Adipocyte (in vitro differentiated cells): ENCODE results near the gene CHST11.

Experiments
- DNase-seq: peaks from one replicate; pipeline ENCODE4 v3.0.0-alpha.2; 2015; ENCODE audit warnings: low read depth
- H3K27me3 ChIP-seq: replicated peaks from 2 replicates; pipeline ENCODE4 v1.7.0; 2013; ENCODE audit warnings: mild to moderate bottlenecking, low read length, moderate library complexity; ENCODE audit not compliant: control insufficient read depth, insufficient read depth
- H3K36me3 ChIP-seq: 2 replicates; pipeline ENCODE4 v1.7.0; 2013; ENCODE audit warnings: low read length, mild to moderate bottlenecking, moderate library complexity; ENCODE audit not compliant: control insufficient read depth, insufficient read depth, severe bottlenecking
- H3K4me1 ChIP-seq: 2 replicates; pipeline ENCODE4 v1.7.0; 2013; ENCODE audit warnings: mild to moderate bottlenecking, low read length, moderate library complexity; ENCODE audit not compliant: control insufficient read depth, insufficient read depth
- H3K4me3 ChIP-seq: 2 replicates; pipeline ENCODE4 v1.7.0; 2013; ENCODE audit warnings: mild to moderate bottlenecking, low read length, moderate library complexity
- H3K9ac ChIP-seq: 2 replicates; pipeline ENCODE4 v1.7.0; 2013; ENCODE audit warnings: mild to moderate bottlenecking, low read length, moderate library complexity
- H3K9me3 ChIP-seq: 2 replicates; pipeline ENCODE4 v1.7.0; 2013; ENCODE audit warnings: mild to moderate bottlenecking, low read length, moderate library complexity; ENCODE audit not compliant: control insufficient read depth

CHST11 gene

GRCh38 chr12:104485651-104486362, 29.1 kb downstream of the CHST11 start:
- no peaks in the 10 kb centered on the region for H3K36me3 ChIP-seq
- H3K9me3 ChIP-seq = no peaks in the 10 kb centered on the region
- H3K4me1 ChIP-seq = peaks cover 15% of the 10 kb centered on the region
- no peak overlapping the region for H3K4me3 ChIP-seq
- H3K9ac ChIP-seq = no peak overlapping the region
- DNase-seq = no peak
- no peaks in the 10 kb centered on the region for H3K27me3 ChIP-seq

DNA sequence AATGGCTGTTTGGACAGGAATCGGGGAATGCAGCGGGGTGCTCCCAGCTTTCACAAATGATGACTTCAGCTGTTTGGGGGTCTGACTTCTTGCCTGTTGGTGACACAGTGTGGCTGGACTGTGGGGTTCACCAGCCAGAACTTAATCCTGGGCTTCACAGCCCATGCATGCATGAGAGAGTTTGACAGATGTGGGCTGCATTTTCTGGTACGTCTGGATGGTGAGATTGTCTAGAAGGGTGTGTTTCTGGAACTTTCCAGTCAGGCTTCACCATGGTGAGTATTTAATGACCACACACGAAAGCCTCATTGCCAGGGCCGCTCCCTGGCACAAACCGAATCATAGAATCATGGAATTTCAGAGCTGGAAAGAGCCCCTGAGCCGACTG, 29.6 kb downstream of the CHST11 start:
- no peak overlapping the region for H3K9ac ChIP-seq
- no peaks in the 10 kb centered on the region for H3K36me3 ChIP-seq
- no peaks in the 10 kb centered on the region for H3K9me3 ChIP-seq
- no peak overlapping the region for H3K4me3 ChIP-seq
- DNase-seq = no peak
- peaks cover 11% of the 10 kb centered on the region for H3K4me1 ChIP-seq
- H3K27me3 ChIP-seq = no peaks in the 10 kb centered on the region

DNA sequence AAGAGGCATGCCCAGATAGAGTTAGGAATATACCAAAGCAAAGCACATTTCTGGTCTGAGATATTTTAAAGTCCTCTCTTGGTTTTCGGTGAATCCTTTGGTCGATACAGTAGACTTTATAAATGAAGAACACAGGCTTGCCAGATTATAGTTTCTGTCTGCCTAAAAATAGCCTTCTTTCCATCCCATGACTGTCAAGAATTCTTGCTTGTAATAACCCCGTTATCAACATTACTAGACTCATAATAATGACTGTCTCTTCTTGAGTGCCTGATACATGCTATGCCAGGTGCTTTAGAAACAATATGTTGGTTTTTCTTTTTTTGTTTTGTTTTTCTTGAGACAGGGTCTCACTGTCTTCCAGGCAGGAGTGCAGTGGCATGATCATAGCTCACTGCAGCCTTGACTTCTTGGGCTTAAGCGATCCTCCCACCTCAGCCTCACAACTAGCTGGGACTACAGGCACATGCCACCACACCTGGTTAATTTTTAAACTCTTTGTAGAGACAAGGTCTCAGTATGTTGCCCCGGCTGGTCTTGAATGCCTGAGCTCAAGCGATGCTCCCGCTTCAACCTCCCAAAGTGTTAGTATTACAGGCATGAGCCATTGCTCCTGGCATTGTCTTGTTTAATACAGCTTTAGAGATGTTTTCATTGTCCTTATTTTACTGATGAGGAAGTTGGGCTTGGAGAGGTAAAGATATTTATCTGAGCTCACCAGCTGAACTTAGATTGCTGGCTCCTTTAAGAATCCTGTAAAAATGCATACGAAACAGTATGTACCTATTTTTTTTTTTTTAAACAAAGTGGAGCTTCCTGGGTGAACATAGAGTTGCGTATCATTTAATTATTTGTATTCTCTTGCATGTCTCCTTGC, 30.4 kb downstream of the CHST11 start:
- H3K9me3 ChIP-seq = no peaks in the 10 kb centered on the region
- no peaks in the 10 kb centered on the region for H3K36me3 ChIP-seq
- no peak overlapping the region for H3K9ac ChIP-seq
- no peak for DNase-seq
- H3K4me1 ChIP-seq = peaks cover 11% of the 10 kb centered on the region
- H3K4me3 ChIP-seq = no peak overlapping the region
- H3K27me3 ChIP-seq = no peaks in the 10 kb centered on the region

DNA sequence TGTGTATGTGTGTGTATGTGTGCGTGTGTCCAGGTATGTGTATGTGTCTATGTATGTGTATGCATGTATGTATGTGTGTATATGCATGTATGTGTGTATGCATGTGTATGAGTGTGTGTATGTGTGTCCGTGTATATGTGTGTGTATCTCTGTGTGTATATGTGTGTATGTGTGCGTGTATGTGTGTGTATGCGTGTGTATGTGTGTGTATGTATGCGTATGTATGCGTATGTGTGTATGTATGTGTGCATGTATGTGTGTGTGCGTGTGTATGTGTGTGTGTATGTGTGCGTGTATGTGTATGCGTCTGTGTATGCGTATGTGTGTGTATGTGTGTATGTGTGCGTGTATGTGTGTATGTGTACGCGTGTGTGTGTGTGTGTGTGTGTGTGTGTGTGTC, 31.6 kb downstream of the CHST11 start:
- Histone ChIP-seq H3K4me1 (peaks cover 11% of the 10 kb centered on the region), H3K9ac (no peak overlapping the region), H3K9me3 (no peaks in the 10 kb centered on the region), H3K27me3 (no peaks in the 10 kb centered on the region), H3K36me3 (no peaks in the 10 kb centered on the region), H3K4me3 (no peak overlapping the region)
- no peak for DNase-seq

- Histone ChIP-seq H3K9me3 (no peaks in the 10 kb centered on the region), H3K36me3 (no peaks in the 10 kb centered on the region), H3K27me3 (no peaks in the 10 kb centered on the region), H3K4me3 (no peak overlapping the region), H3K4me1 (peaks cover 22% of the 10 kb centered on the region), H3K9ac (no peak overlapping the region)
- no peak for DNase-seq
Observed at GRCh38 chr12:104490186-104490585, 33.4 kb downstream of the CHST11 start.

GRCh38 chr12:104490850-104491249, 34.1 kb downstream of the CHST11 start:
- H3K4me3 ChIP-seq = no peak overlapping the region
- peaks cover 28% of the 10 kb centered on the region for H3K4me1 ChIP-seq
- no peak overlapping the region for H3K9ac ChIP-seq
- no peak for DNase-seq
- no peaks in the 10 kb centered on the region for H3K9me3 ChIP-seq
- no peaks in the 10 kb centered on the region for H3K27me3 ChIP-seq
- H3K36me3 ChIP-seq = no peaks in the 10 kb centered on the region

GRCh38 chr12:104493496-104493895, 36.7 kb downstream of the CHST11 start:
- no peaks in the 10 kb centered on the region for H3K27me3 ChIP-seq
- no peaks in the 10 kb centered on the region for H3K36me3 ChIP-seq
- H3K4me1 ChIP-seq = peaks cover 24% of the 10 kb centered on the region
- no peak overlapping the region for H3K9ac ChIP-seq
- H3K4me3 ChIP-seq = no peak overlapping the region
- no peak for DNase-seq
- no peaks in the 10 kb centered on the region for H3K9me3 ChIP-seq

GRCh38 chr12:104494137-104494792, 37.5 kb downstream of the CHST11 start:
- DNase-seq = no peak
- H3K27me3 ChIP-seq = no peaks in the 10 kb centered on the region
- peak overlapping the region; percentile 68 for H3K4me3 ChIP-seq
- peak overlapping the region; percentile 72 for H3K9ac ChIP-seq
- H3K4me1 ChIP-seq = peaks cover 24% of the 10 kb centered on the region
- no peaks in the 10 kb centered on the region for H3K36me3 ChIP-seq
- H3K9me3 ChIP-seq = no peaks in the 10 kb centered on the region

DNA sequence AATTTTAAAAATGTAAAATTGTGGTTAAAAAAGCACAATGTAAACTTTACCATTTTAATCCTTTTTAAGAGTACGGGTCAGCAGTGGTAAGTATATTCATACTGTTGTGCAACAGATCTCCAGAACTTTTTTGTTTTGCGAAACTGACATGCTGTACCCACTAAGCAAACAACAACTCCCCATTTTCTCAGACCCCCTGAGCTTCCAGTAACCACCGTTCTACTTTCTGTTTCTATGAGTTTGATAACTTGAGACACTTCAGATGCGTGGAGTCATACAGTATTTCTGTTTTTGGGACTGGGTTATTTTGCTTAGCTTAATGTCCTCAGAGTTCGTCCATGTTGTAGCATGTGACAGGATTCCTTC, 38.0 kb downstream of the CHST11 start:
- DNase-seq = peak; percentile 8
- Histone ChIP-seq H3K4me1 (peaks cover 25% of the 10 kb centered on the region), H3K9me3 (no peaks in the 10 kb centered on the region), H3K36me3 (no peaks in the 10 kb centered on the region), H3K9ac (peak overlapping the region; percentile 72), H3K27me3 (no peaks in the 10 kb centered on the region), H3K4me3 (peak overlapping the region; percentile 68)

DNA sequence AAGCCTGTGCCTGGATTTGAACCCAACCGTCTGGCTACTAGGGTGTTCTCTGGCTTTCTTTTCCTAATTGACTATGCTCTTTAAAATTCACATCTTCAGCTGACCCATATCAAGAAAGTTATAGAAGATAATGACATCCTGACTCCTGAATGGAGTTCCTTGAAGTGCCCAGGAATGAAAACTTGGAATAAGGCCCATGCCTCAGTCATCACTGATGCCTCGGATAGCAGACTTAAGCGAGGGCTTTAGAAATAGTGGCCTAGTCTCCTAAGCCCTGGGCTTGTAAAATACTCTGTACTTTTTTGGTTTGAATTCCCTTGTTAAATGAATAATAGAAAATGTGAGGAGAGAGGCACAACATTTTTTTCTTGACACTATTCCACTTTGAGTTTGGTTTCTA, 39.0 kb downstream of the CHST11 start:
- Histone ChIP-seq H3K4me1 (peaks cover 27% of the 10 kb centered on the region), H3K4me3 (no peak overlapping the region), H3K9ac (no peak overlapping the region), H3K36me3 (no peaks in the 10 kb centered on the region), H3K9me3 (no peaks in the 10 kb centered on the region), H3K27me3 (no peaks in the 10 kb centered on the region)
- no peak for DNase-seq

GRCh38 chr12:104496336-104496735, 39.6 kb downstream of the CHST11 start:
- no peaks in the 10 kb centered on the region for H3K9me3 ChIP-seq
- H3K4me1 ChIP-seq = peaks cover 27% of the 10 kb centered on the region
- no peak overlapping the region for H3K9ac ChIP-seq
- H3K36me3 ChIP-seq = no peaks in the 10 kb centered on the region
- no peak for DNase-seq
- H3K4me3 ChIP-seq = no peak overlapping the region
- no peaks in the 10 kb centered on the region for H3K27me3 ChIP-seq
